Peyer's patch (tissue), 4 donors: ENCODE measurements around the gene ESPL1.

Experiments
- POLR2A ChIP-seq, 2 donors: fragments of 450-650 bp; IDR thresholded peaks; one replicate each; pipeline ENCODE4 v1.5.1; 2017; ENCODE audit warnings: antibody characterized with exemption in 2 of 2, mild to moderate bottlenecking in 2 of 2, moderate library complexity in 2 of 2
- TF ChIP-seq, protein P1 (sequence below), 6 experiments: fragments of 450-650 bp in 4 of 6; fragments of 200-600 bp in 2 of 6; sonication (generic) in 1 of 6; IDR thresholded peaks; one replicate each; pipeline ENCODE4 v1.5.1; 2017 to 2019; ENCODE audit warnings: antibody characterized with exemption in 6 of 6, mild to moderate bottlenecking in 3 of 6, moderate library complexity in 1 of 6

DNA sequence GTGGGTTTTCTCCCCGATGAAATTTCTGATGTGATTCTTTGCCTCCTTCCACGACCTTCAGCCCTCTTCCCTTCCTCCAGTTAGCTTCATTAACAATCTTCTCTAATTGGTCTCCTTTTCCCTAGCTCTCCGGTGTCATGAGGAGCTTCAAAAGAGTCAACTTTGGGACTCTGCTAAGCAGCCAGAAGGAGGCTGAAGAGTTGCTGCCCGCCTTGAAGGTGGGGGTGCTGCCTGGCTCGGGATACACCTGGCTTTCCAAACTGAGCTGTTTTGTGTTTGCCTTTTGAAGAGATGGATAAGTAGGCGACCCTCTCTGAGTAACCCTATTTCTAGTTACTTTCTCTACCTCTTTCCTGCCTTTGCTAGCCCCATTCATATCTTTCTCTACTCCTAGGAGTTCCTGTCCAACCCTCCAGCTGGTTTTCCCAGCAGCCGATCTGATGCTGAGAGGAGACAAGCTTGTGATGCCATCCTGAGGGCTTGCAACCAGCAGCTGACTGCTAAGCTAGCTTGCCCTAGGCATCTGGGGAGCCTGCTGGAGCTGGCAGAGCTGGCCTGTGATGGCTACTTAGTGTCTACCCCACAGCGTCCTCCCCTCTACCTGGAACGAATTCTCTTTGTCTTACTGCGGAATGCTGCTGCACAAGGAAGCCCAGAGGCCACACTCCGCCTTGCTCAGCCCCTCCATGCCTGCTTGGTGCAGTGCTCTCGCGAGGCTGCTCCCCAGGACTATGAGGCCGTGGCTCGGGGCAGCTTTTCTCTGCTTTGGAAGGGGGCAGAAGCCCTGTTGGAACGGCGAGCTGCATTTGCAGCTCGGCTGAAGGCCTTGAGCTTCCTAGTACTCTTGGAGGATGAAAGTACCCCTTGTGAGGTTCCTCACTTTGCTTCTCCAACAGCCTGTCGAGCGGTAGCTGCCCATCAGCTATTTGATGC is 797 bp downstream of the ESPL1 start:
- TF ChIP-seq, protein P1, sequence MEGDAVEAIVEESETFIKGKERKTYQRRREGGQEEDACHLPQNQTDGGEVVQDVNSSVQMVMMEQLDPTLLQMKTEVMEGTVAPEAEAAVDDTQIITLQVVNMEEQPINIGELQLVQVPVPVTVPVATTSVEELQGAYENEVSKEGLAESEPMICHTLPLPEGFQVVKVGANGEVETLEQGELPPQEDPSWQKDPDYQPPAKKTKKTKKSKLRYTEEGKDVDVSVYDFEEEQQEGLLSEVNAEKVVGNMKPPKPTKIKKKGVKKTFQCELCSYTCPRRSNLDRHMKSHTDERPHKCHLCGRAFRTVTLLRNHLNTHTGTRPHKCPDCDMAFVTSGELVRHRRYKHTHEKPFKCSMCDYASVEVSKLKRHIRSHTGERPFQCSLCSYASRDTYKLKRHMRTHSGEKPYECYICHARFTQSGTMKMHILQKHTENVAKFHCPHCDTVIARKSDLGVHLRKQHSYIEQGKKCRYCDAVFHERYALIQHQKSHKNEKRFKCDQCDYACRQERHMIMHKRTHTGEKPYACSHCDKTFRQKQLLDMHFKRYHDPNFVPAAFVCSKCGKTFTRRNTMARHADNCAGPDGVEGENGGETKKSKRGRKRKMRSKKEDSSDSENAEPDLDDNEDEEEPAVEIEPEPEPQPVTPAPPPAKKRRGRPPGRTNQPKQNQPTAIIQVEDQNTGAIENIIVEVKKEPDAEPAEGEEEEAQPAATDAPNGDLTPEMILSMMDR (IDR thresholded peaks at IDR 0.05): no peak
- no peak for TF ChIP-seq POLR2A (IDR thresholded peaks at IDR 0.05)
